Limb (tissue), 2 donors: Measurements from ENCODE around the gene KRTAP10-1.
"Not testable (repeated sequence)": the region's sequence is repeated elsewhere in the genome, so short reads cannot be mapped to it uniquely, and the experiment has no call there.

Experiments used
- DNase-seq, 2 donors: peaks; one replicate each; pipeline ENCODE4 v3.0.0-alpha.2; 2016; ENCODE audit errors: extremely low spot score in 2 of 2

The KRTAP10-1 gene

GRCh38 chr21:44539991-44540666, at the start of gene KRTAP10-1:
TSS of gene KRTAP10-1 (minus strand) at chr21:44540195. CDS start at chr21:44540150, 45 bp downstream.
- peak in 1 of 2 donors; percentile 15 for DNase-seq

GRCh38 chr21:44589094-44589493, 49.1 kb upstream of the KRTAP10-1 start:
- DNase-seq, result no peak

GRCh38 chr21:44585892-44586291, 45.9 kb upstream of the KRTAP10-1 start:
- DNase-seq, result no peak

GRCh38 chr21:44583800-44584147, 43.8 kb upstream of the KRTAP10-1 start:
- DNase-seq, result no peak

GRCh38 chr21:44583089-44583799, 43.2 kb upstream of the KRTAP10-1 start:
- peak in 1 of 2 donors; percentile 17 for DNase-seq

GRCh38 chr21:44582055-44582454, 42.1 kb upstream of the KRTAP10-1 start:
- no peak for DNase-seq

- no peak for DNase-seq
Measured at GRCh38 chr21:44581158-44581557, 41.2 kb upstream of the KRTAP10-1 start.

- DNase-seq, result not testable (repeated sequence)
Measured at GRCh38 chr21:44580231-44580821, 40.3 kb upstream of the KRTAP10-1 start, which contains the start of gene KRTAP10-5. TSS of gene KRTAP10-5 (minus strand) at chr21:44580604. CDS start at chr21:44580578, 26 bp downstream.

- no peak for DNase-seq
Measured at GRCh38 chr21:44579833-44580144, 39.8 kb upstream of the KRTAP10-1 start.

- no peak for DNase-seq
Measured at GRCh38 chr21:44579056-44579832, 39.2 kb upstream of the KRTAP10-1 start.

- DNase-seq, result peak in 1 of 2 donors; percentile 17
Measured at GRCh38 chr21:44578371-44579055, 38.5 kb upstream of the KRTAP10-1 start.

- no peak for DNase-seq
Measured at GRCh38 chr21:44576025-44576420, 36.0 kb upstream of the KRTAP10-1 start.

- no peak for DNase-seq
Measured at GRCh38 chr21:44575307-44576024, 35.5 kb upstream of the KRTAP10-1 start.

GRCh38 chr21:44574457-44575306, 34.7 kb upstream of the KRTAP10-1 start:
- no peak for DNase-seq

GRCh38 chr21:44573630-44574456, 33.8 kb upstream of the KRTAP10-1 start, which contains the start of gene KRTAP10-4:
TSS of gene KRTAP10-4 (plus strand) at chr21:44573729. CDS start at chr21:44573759, 30 bp downstream.
- DNase-seq, result not testable (repeated sequence)

GRCh38 chr21:44572959-44573583, 33.1 kb upstream of the KRTAP10-1 start:
- no peak for DNase-seq

- DNase-seq, result peak in 1 of 2 donors; percentile 18
Measured at GRCh38 chr21:44571844-44572782, 32.1 kb upstream of the KRTAP10-1 start.
